ENCODE results near the gene UCK2.

Gene UCK2

GRCh38 chr1:165937829-165938228, 110.4 kb downstream of the UCK2 start:
- DNase-seq (ENCODE audit: low read depth), result no peak

- no peak for DNase-seq (ENCODE audit: low read depth)
Observed at GRCh38 chr1:165938844-165939243, 111.4 kb downstream of the UCK2 start.

- DNase-seq (ENCODE audit: low read depth), result no peak
Observed at GRCh38 chr1:165941531-165941930, 114.1 kb downstream of the UCK2 start.

GRCh38 chr1:165942062-165942461, 114.6 kb downstream of the UCK2 start:
- DNase-seq (ENCODE audit: low read depth), result no peak

GRCh38 chr1:165942927-165943597, 115.6 kb downstream of the UCK2 start:
- DNase-seq (ENCODE audit: low read depth), result no peak

GRCh38 chr1:165945911-165946310, 118.5 kb downstream of the UCK2 start:
- no peak for DNase-seq (ENCODE audit: low read depth)

- no peak for DNase-seq (ENCODE audit: low read depth)
Observed at GRCh38 chr1:165947797-165948455, 120.5 kb downstream of the UCK2 start.

GRCh38 chr1:165949335-165950130, 122.1 kb downstream of the UCK2 start:
- no peak for DNase-seq (ENCODE audit: low read depth)

GRCh38 chr1:165954940-165955339, 127.5 kb downstream of the UCK2 start:
- no peak for DNase-seq (ENCODE audit: low read depth)

GRCh38 chr1:165958306-165958705, 130.9 kb downstream of the UCK2 start:
- no peak for DNase-seq (ENCODE audit: low read depth)

GRCh38 chr1:165960136-165960535, 132.7 kb downstream of the UCK2 start:
- DNase-seq (ENCODE audit: low read depth), result no peak

GRCh38 chr1:165960881-165961280, 133.5 kb downstream of the UCK2 start:
- DNase-seq (ENCODE audit: low read depth), result no peak

All from stimulated activated CD8-positive, alpha-beta memory T cell treated with anti-CD3 and anti-CD28 coated beads, Interleukin-4, amount 100 ng/mL, for 24 hours (primary cell).